GM18858 (cell line): ENCODE data around the gene FRMD5.

Experiments used
- ATAC-seq: cut with Tn5 transposase; IDR thresholded peaks from one replicate; pipeline ENCODE4 v1.9.1; 2021; ENCODE audit not compliant: unreplicated experiment

Gene FRMD5

DNA sequence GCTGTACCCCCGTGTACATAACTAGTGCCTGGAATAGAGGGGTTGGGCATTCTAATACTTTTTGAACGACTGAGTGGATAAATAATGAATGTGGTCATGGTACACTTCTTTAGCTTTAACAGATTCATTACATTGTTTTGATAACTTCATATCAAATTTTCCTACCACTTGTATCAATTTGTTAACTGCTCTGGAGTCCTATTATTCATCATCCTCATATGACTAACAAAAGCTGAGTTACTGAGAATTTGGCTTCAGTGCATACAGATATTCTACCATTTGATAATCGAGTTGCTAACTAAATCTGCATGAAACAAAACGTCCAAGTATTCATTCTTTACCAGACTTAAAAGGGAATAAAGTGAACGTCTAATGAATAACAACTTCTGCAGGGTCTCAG lies 31.7 kb downstream of the FRMD5 start:
- no peak for ATAC-seq

DNA sequence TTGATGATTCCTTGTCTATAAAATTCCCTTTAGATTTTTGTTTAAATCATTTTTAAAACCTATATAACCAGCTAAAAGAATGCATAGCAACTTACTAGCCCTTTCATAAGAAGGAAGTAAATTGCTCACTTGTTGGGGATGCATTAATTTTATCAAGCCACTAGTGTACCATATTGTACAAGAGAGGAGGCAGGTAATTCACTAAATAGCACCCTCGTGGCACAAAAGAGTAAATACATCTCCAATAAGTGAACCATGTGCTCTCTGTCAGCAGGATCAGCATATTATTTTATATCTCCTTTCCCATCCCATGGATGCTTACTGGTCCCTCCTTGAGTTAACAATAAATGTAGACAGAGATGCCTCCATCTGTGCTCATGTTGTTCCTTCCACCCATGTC lies 34.3 kb downstream of the FRMD5 start:
- ATAC-seq = no peak

GRCh38 chr15:44159492-44159891 lies 35.6 kb downstream of the FRMD5 start:
- ATAC-seq = no peak

DNA sequence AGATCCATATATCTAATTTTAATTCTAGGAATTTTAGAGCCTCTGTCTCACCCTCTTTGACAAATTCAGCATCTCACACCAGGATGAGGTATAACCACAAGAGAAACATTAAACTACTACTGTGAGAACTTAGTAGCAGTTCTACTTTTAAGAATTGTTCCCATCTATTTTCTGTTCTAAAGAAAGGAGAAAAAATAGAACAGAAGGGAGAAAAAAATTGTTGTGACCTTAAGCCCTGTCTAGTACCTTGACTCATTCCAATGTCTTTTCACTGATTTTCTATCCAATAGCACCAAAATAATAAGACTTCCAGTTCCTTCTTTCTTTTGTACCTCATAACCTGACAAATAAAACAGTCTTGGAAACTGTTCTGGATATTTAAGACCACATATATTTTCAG lies 37.0 kb downstream of the FRMD5 start:
- ATAC-seq = no peak

GRCh38 chr15:44157679-44158078 lies 37.4 kb downstream of the FRMD5 start:
- ATAC-seq = no peak

- no peak for ATAC-seq
Measured at GRCh38 chr15:44153352-44153751, 41.7 kb downstream of the FRMD5 start.

GRCh38 chr15:44149224-44149623 lies 45.8 kb downstream of the FRMD5 start:
- ATAC-seq = no peak

GRCh38 chr15:44148580-44148979 lies 46.5 kb downstream of the FRMD5 start:
- no peak for ATAC-seq

DNA sequence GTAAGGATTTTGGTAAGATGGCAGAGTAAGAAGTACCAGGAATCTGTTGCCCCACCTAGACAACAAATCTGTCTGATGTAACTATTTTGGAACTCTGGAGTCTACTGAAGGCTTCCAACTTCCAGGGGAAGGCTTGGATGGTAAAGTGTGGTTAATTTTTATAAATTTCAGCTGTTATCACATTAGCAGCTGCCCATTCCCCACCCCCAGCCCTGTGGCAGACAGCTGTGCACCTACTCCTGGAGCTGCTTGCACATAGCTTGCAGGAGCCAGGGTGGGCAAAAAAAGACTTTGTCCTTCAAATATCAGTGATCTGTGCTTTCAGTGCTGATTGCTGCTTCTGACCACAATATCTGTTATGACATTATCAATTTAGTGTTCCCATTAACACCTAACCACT lies 47.4 kb downstream of the FRMD5 start:
- ATAC-seq = no peak

DNA sequence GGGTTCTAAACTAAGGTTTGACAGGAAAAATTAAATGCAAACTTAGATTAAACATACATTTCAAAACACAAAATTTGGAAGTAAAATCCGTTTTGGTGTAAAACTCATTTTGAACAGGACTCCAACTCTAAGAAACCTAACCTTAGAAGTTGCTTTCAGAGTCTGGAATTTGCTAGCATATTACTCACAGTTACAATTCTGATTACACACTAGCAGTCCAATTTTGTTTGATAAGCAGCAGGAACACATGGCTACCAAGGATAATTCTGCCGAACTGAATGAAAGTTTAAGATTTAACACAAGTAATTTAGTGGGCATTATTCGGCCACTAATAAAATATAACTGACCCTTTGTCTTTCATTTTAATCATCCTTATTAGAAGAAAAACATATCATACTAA lies 49.6 kb downstream of the FRMD5 start:
- ATAC-seq = no peak

- ATAC-seq = no peak
Measured at GRCh38 chr15:44144992-44145391, 50.1 kb downstream of the FRMD5 start.

GRCh38 chr15:44144184-44144583 lies 50.9 kb downstream of the FRMD5 start:
- ATAC-seq = no peak

- ATAC-seq = no peak
Measured at GRCh38 chr15:44137750-44138149, 57.3 kb downstream of the FRMD5 start.

DNA sequence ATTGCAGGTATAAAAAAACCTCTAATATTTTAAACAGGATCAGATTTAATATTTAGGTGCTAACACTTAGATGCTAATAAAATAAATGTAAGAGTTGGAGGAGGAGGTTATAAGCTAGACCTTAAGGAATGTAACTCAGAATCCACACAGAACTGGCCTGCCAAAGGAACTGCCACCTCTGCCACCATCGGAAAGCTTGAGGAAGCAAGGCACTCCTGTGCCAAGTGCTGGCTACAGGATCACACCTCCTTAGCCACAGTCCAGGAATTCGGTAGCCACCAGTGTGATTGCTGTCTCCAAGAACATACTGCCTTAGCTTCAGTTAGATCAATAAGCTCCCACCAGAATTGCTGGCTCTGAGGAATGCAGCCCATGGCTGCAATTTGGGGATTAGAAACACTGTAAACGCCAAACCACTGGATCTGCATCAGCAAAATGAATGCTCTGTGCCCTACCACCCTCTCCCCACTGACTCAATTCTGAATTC lies 58.0 kb downstream of the FRMD5 start:
- ATAC-seq = no peak

DNA sequence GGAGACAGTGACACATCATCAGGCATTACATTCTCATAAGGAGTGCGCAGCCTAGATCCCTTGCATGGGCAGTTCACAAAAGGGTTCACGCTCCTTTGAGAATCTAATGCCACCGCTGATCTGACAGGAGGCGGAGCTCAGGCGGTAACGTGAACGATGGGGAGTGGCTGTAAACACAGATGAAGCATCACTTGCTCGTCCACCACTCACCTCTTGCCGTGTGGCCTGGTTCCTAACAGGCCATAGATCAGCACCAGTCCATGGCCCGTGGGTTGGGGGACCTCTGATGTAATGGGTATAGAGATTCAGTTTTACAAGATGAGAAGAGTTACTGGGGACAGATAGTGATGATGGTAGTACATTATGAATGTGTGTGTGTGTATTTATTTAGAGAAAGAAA lies 63.0 kb downstream of the FRMD5 start:
- ATAC-seq = no peak

DNA sequence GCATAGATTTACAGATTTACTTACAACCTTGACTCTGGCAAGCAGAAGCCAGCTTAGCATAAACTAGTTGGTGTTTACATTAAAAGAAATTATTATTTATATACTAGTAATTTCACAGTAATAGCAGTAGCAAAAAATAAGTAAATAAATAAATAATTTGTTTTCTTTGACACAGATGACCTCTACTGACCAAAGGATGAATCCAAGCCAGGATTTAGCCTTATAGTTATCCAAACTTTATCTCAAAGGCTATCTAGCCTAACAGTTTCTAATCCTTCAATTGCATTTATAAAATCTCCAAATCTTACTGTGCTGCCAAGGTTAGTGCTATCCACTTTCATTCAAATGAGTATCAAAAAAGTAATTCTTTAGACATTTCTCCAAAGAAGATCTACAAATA lies 64.3 kb downstream of the FRMD5 start:
- ATAC-seq = no peak

DNA sequence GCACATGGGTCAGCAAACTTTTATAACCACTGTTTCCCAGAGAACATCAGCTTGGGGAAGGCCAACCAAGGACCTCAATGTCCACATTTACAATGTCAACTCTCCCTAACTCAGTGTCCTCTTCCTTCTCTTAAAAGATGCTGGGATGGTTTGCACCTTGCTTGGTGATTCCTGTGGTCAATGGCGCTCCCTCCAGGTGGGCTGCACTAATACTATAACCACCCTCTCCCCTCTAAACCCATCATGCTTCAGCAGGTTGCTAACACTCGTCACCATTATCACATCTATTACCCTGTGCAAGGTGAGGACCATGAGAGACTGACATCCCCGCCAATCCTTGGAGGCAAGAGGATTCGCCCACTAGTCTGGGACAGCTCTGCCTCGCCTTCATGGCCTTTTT lies 65.2 kb downstream of the FRMD5 start:
- no peak for ATAC-seq

GRCh38 chr15:44128443-44128842 lies 66.6 kb downstream of the FRMD5 start:
- no peak for ATAC-seq

GRCh38 chr15:44125879-44126278 lies 69.2 kb downstream of the FRMD5 start:
- ATAC-seq = no peak

DNA sequence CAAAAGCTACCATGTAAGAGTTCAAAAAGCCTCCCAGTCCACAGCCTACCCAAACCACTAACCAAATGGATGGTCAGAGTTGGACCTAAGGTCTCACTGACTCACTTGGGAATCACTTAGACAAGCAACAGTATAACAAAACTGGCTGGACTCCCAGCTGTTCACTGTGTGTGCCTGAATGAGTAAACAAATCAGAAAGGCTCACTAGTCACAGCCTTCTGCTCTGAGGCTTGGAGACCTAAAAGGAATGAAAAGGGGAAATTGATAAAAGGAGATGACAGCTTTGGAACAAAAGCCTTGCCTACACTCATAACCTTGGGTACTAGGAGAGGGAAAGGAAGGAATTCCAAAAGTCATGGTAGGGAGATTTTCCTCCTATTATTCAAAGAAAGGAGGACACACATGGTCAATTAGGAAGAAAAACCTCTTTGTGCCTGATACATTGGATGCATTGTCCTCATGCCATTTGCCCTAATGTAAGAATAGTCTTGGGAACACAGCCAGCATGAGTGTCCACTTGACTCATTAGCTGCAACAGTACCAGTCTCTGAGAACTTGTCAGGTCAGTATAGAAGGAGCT lies 92.3 kb downstream of the FRMD5 start:
- ATAC-seq = no peak

DNA sequence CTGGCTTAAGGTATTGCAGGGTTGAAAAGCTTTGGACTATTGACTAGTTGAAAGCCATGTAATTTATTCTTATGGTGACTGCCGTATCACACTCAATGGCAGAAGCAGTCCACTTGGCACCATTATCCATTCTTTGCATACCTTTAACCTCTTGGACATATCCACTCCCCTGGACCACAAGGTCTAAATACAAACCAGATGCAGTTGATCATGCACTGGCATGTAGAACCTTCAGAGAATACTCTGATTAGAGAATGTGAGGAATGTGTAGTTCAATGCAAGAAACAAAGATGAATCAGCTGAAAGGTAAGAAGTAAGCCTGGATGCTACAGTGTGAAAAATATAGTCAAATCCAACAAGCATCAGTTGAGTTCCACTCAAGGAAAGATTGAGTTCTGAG lies 93.1 kb downstream of the FRMD5 start:
- ATAC-seq = no peak

DNA sequence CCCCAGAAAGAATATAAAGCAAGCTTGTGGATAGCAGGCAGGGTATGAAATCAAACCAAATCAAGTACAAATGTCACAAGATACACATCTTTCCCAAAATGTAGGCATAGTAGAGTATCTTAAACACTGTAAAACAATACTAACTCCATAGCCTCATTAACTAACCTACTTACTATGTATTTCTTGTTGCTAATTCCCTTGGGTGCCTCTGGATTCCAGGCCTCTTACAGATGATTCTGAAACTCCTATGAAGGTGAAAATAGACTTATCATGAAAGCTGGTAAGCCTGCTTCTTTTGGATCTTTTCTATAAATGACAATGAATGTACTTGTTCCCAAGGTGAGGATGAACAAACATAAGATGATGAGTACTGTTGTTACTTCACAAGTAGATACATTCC lies 93.8 kb downstream of the FRMD5 start:
- no peak for ATAC-seq

DNA sequence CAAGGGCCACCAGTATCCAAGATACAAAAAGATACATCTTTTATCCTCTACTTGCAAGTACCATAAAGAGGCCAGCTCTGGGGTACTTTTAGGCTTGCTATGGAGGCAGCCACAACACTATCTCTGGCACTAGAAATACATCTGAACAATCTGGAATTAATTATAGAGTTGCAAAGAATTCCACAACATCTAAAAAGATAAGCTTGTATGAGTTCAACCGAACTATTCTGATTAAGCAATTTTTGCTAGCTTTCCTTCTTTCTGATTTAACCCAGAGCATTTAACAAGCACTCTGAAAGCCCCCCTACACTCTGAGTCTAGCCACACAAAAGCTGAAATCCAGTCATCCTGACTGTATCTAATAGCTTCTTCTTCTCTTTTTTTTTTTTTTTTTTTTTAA lies 95.4 kb downstream of the FRMD5 start:
- no peak for ATAC-seq

- ATAC-seq = no peak
Measured at GRCh38 chr15:44097552-44097951, 97.5 kb downstream of the FRMD5 start.
